Measurements from ENCODE around the gene TGM5.

- TF ChIP-seq, protein P1, sequence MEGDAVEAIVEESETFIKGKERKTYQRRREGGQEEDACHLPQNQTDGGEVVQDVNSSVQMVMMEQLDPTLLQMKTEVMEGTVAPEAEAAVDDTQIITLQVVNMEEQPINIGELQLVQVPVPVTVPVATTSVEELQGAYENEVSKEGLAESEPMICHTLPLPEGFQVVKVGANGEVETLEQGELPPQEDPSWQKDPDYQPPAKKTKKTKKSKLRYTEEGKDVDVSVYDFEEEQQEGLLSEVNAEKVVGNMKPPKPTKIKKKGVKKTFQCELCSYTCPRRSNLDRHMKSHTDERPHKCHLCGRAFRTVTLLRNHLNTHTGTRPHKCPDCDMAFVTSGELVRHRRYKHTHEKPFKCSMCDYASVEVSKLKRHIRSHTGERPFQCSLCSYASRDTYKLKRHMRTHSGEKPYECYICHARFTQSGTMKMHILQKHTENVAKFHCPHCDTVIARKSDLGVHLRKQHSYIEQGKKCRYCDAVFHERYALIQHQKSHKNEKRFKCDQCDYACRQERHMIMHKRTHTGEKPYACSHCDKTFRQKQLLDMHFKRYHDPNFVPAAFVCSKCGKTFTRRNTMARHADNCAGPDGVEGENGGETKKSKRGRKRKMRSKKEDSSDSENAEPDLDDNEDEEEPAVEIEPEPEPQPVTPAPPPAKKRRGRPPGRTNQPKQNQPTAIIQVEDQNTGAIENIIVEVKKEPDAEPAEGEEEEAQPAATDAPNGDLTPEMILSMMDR (IDR thresholded peaks at IDR 0.05) = no peak
- TF ChIP-seq POLR2A (IDR thresholded peaks at IDR 0.05) = no peak
Observed at GRCh38 chr15:43255376-43255775, 11.4 kb downstream of the TGM5 start.
